ENCODE measurements around the gene WBP1. TPM values are rescaled to one million over a fixed set of nuclear protein-coding genes. Genes with fewer than 3 reads are reported as not detected.
A peak's percentile ranks its signal among the peaks of the same experiment; 100 is the strongest.

Gene WBP1
- total RNA-seq, 1 experiment from 2014 or later = 64.4 TPM

DNA sequence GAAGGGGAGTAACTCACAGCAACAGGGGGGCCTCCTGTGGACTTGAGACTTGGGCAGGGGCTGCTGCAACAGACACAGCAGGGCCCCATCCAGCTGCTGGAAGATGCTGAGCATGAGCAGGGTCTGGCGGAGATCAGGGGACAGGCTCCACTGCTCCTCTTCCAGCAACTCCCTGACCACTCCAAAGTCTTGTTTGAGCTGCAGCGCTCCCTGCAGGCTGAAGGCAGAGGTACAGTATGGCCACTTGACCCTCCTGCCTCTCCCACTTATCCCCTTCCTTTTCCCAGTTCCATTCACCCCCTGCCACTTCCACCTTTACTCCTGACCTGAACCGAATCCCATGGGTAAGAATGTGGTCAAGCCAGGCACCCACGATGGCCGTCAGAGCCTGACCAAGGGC, 16.7 kb downstream of the WBP1 start:
- H3K79me2 ChIP-seq (ENCODE audit: low read length) = peaks cover 17% of the 10 kb centered on the region
- H3K4me1 ChIP-seq (ENCODE audit: insufficient read depth, low read length) = peaks cover 14% of the 10 kb centered on the region
- TF ChIP-seq, protein P1, sequence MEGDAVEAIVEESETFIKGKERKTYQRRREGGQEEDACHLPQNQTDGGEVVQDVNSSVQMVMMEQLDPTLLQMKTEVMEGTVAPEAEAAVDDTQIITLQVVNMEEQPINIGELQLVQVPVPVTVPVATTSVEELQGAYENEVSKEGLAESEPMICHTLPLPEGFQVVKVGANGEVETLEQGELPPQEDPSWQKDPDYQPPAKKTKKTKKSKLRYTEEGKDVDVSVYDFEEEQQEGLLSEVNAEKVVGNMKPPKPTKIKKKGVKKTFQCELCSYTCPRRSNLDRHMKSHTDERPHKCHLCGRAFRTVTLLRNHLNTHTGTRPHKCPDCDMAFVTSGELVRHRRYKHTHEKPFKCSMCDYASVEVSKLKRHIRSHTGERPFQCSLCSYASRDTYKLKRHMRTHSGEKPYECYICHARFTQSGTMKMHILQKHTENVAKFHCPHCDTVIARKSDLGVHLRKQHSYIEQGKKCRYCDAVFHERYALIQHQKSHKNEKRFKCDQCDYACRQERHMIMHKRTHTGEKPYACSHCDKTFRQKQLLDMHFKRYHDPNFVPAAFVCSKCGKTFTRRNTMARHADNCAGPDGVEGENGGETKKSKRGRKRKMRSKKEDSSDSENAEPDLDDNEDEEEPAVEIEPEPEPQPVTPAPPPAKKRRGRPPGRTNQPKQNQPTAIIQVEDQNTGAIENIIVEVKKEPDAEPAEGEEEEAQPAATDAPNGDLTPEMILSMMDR (conservative IDR thresholded peaks at IDR 0.05; ENCODE audit: low read depth, low read length) = peak; percentile 51
- TF ChIP-seq EZH2 (IDR thresholded peaks at IDR 0.05; ENCODE audit: low read length, unreplicated experiment) (no peak), EZH2phosphoT487 (IDR thresholded peaks at IDR 0.05; ENCODE audit: borderline replicate concordance, low read length) (no peak)
- no TSS peak for BruUV-seq (replicated peaks)
- ChIA-PET CTCF (no interaction called here), POLR2A (ENCODE audit: unreplicated experiment) (no interaction called here)
- no peaks in the 10 kb centered on the region for H3K9me2 ChIP-seq (replicated peaks; ENCODE audit: low read length)
- no peak overlapping the region for H2AFZ ChIP-seq (ENCODE audit: low read length)
- DNase-seq (no peak), ATAC-seq (no peak)
- H3K4me3 ChIP-seq (ENCODE audit: low read length) = no peak overlapping the region
- H3K9me3 ChIP-seq (ENCODE audit: low read length) = no peaks in the 10 kb centered on the region
- peaks cover 13% of the 10 kb centered on the region for H3K36me3 ChIP-seq (ENCODE audit: low read depth, low read length)
- H3K27me3 ChIP-seq (ENCODE audit: low read length) = no peaks in the 10 kb centered on the region
- H3K4me2 ChIP-seq (ENCODE audit: low read length) = no peak overlapping the region
- no peaks in the 10 kb centered on the region for H4K20me1 ChIP-seq (ENCODE audit: low read length)
- H3K27ac ChIP-seq (ENCODE audit: low read length) = no peak overlapping the region
- no peak overlapping the region for H3K9ac ChIP-seq (ENCODE audit: low read length)
- intact Hi-C loops (cut with micrococcal nuclease) = no loop called here
- H3F3A ChIP-seq (ENCODE audit: low read length, unreplicated experiment) = peaks cover 10% of the 10 kb centered on the region

- Histone ChIP-seq H3K79me2 (ENCODE audit: low read length) (peaks cover 50% of the 10 kb centered on the region), H3K9me2 (replicated peaks; ENCODE audit: low read length) (no peaks in the 10 kb centered on the region), H3K9me3 (ENCODE audit: low read length) (no peaks in the 10 kb centered on the region), H3K4me1 (ENCODE audit: insufficient read depth, low read length) (peaks cover 20% of the 10 kb centered on the region), H3K4me3 (ENCODE audit: low read length) (peak overlapping the region; percentile 84), H4K20me1 (ENCODE audit: low read length) (no peaks in the 10 kb centered on the region), H3F3A (ENCODE audit: low read length, unreplicated experiment) (no peaks in the 10 kb centered on the region), H3K27me3 (ENCODE audit: low read length) (no peaks in the 10 kb centered on the region), H3K9ac (ENCODE audit: low read length) (peak overlapping the region; percentile 84), H3K36me3 (ENCODE audit: low read depth, low read length) (peaks cover 5% of the 10 kb centered on the region; the same call in 1 of the 2 replicates), H3K27ac (ENCODE audit: low read length) (no peak overlapping the region), H3K4me2 (ENCODE audit: low read length) (peak overlapping the region; percentile 91), H2AFZ (ENCODE audit: low read length) (no peak overlapping the region; the same call in 1 of the 2 replicates)
- DNase-seq = no peak
- no peak for TF ChIP-seq EZH2 (IDR thresholded peaks at IDR 0.05; ENCODE audit: low read length, unreplicated experiment)
- no peak for TF ChIP-seq EZH2phosphoT487 (IDR thresholded peaks at IDR 0.05; ENCODE audit: borderline replicate concordance, low read length)
- TF ChIP-seq, protein P1 (conservative IDR thresholded peaks at IDR 0.05; ENCODE audit: low read depth, low read length) = no peak
- no peak for ATAC-seq
- intact Hi-C loops (cut with micrococcal nuclease) = no loop called here
- POLR2A ChIA-PET (ENCODE audit: unreplicated experiment) = interaction anchor here (0.6 kb wide), 1 partner anchor 25 kb away, joined by 6 read pairs; no protein-coding TSS in a partner anchor
- CTCF ChIA-PET = no interaction called here
- no TSS peak for BruUV-seq (replicated peaks)
Observed at GRCh38 chr2:74481431-74481830, 23.2 kb downstream of the WBP1 start.

GRCh38 chr2:74481961-74482800, 23.9 kb downstream of the WBP1 start:
- no peaks in the 10 kb centered on the region for H3K27me3 ChIP-seq (ENCODE audit: low read length)
- no peaks in the 10 kb centered on the region for H3K9me3 ChIP-seq (ENCODE audit: low read length)
- H3K4me3 ChIP-seq (ENCODE audit: low read length) = peak overlapping the region; percentile 84
- intact Hi-C loops (cut with micrococcal nuclease) = loop anchor here (1.0 kb wide), 1 partner anchor 27 kb away; the partner anchor contains the start of gene INO80B
- peaks cover 50% of the 10 kb centered on the region for H3K79me2 ChIP-seq (ENCODE audit: low read length)
- H3K9ac ChIP-seq (ENCODE audit: low read length) = peak overlapping the region; percentile 84
- peak overlapping the region; percentile 46 for H3K27ac ChIP-seq (ENCODE audit: low read length)
- DNase-seq = peak; percentile 37
- peak overlapping the region; percentile 97 for H2AFZ ChIP-seq (ENCODE audit: low read length)
- TF ChIP-seq EZH2phosphoT487 (IDR thresholded peaks at IDR 0.05; ENCODE audit: borderline replicate concordance, low read length) (no peak), EZH2 (IDR thresholded peaks at IDR 0.05; ENCODE audit: low read length, unreplicated experiment) (no peak)
- TF ChIP-seq, protein P1 (conservative IDR thresholded peaks at IDR 0.05; ENCODE audit: low read depth, low read length) = no peak
- BruUV-seq (replicated peaks) = no TSS peak
- ATAC-seq = peak; percentile 41
- H3K4me2 ChIP-seq (ENCODE audit: low read length) = peak overlapping the region; percentile 91
- CTCF ChIA-PET = interaction anchor here (1.3 kb wide), 1 partner anchor 50 kb away, joined by 5 read pairs; no protein-coding TSS in a partner anchor
- H3F3A ChIP-seq (ENCODE audit: low read length, unreplicated experiment) = no peaks in the 10 kb centered on the region
- H3K9me2 ChIP-seq (replicated peaks; ENCODE audit: low read length) = no peaks in the 10 kb centered on the region
- H3K4me1 ChIP-seq (ENCODE audit: insufficient read depth, low read length) = peaks cover 20% of the 10 kb centered on the region
- no peaks in the 10 kb centered on the region for H4K20me1 ChIP-seq (ENCODE audit: low read length)
- POLR2A ChIA-PET (ENCODE audit: unreplicated experiment) = no interaction called here
- peaks cover 5% of the 10 kb centered on the region; the same call in 1 of the 2 replicates for H3K36me3 ChIP-seq (ENCODE audit: low read depth, low read length)

Measured in PC-3 (cell line).